Duodenal mucosa (tissue), 2 donors: ENCODE data around the gene IRF8.
"Not testable (repeated sequence)": the region's sequence is repeated elsewhere in the genome, so short reads cannot be mapped to it uniquely, and the experiment has no call there.

Experiments
- H3K27ac ChIP-seq: one replicate; pipeline ENCODE4 v1.7.0; 2013; ENCODE audit warnings: low read depth, low read length
- H3K27me3 ChIP-seq, 2 donors: one replicate each; pipeline ENCODE4 v1.7.0; 2013; ENCODE audit warnings: low read length in 2 of 2, control low read depth in 1 of 2; ENCODE audit not compliant: insufficient read depth in 2 of 2, control insufficient read depth in 1 of 2
- H3K36me3 ChIP-seq, 2 donors: one replicate each; pipeline ENCODE4 v1.7.0; 2013; ENCODE audit warnings: low read length in 2 of 2, control low read depth in 1 of 2; ENCODE audit not compliant: insufficient read depth in 2 of 2, control insufficient read depth in 1 of 2
- H3K4me1 ChIP-seq, 2 donors: one replicate each; pipeline ENCODE4 v1.7.0; 2013; ENCODE audit warnings: low read length in 2 of 2, control low read depth in 1 of 2; ENCODE audit not compliant: insufficient read depth in 2 of 2, control insufficient read depth in 1 of 2
- H3K4me3 ChIP-seq, 2 donors: one replicate each; pipeline ENCODE4 v1.7.0; 2013; ENCODE audit warnings: low read length in 2 of 2, low read depth in 1 of 2
- H3K9ac ChIP-seq, 2 donors: one replicate each; pipeline ENCODE4 v1.7.0; 2013; ENCODE audit warnings: low read length in 2 of 2, low read depth in 1 of 2
- H3K9me3 ChIP-seq, 2 donors: one replicate each; pipeline ENCODE4 v1.7.0; 2013; ENCODE audit warnings: low read length in 2 of 2, control low read depth in 1 of 2; ENCODE audit not compliant: control insufficient read depth in 1 of 2

IRF8 gene

DNA sequence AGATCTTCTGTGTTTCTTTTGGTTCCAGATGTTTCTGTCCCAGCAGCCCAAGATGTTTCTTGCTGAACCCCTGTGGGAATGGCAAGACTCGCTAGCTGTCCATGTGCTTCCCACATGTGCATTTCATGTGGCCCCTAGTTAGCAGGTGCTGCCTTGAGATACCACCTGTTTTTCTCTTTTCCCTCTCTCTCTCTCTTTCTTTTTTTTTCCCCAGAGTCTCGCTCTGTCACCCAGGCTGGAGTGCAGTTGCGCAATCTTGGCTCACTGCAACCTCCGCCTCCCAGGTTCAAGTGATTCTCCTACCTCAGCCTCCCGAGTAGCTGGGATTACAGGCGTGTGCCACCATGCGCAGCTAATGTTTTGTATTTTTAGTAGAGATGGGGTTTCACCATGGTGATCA is 40.4 kb upstream of the IRF8 start:
- not testable (repeated sequence) for H3K27me3 ChIP-seq, H3K4me3 ChIP-seq, H3K9ac ChIP-seq, H3K4me1 ChIP-seq, H3K27ac ChIP-seq, H3K9me3 ChIP-seq, H3K36me3 ChIP-seq

DNA sequence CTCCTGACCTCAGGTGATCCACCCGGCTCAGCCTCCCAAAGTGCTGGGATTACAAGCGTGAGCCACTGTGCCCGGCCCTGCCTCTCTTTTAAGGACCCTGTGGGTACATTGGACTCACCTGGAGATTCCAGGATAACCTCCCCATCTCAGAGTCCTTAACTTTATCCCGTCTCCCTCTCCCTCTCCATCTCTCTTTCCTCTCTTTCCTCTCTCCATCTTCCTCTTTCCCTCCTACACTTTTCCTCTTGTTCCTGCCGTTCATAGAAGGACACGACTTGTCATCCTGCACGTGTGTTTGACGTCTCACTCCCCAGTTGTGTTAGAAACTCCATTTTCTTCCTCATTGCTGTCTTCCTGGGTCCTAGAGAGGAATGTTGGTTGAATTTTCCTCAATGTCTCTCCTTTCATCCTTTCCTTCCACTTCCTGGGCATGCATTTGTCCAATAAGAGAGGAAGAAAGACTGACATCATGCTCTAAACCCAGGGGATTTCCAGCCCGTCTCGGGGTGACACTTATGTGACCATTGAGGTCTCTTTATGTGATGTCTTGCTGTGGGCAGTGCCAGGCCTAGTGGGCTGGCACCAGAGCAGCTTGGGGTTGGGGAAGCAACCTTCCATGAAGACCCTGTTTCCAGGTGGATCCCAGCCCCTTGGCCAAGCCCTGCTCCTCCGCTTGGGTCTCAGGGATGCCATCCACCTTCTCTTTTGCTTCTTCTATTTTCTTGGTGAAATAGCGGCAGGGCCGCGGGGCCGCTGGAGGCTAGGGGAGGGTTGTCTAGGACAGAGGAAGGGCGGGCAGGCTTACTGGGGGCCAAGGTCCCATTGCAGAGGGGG is 39.8 kb upstream of the IRF8 start:
- no peak overlapping the region for H3K4me3 ChIP-seq
- no peak overlapping the region for H3K27ac ChIP-seq
- H3K36me3 ChIP-seq, result no peaks in the 10 kb centered on the region
- no peaks in the 10 kb centered on the region for H3K4me1 ChIP-seq
- no peaks in the 10 kb centered on the region for H3K27me3 ChIP-seq
- H3K9me3 ChIP-seq, result peaks cover 0 to 2% of the 10 kb centered on the region in 2 donors
- H3K9ac ChIP-seq, result no peak overlapping the region

DNA sequence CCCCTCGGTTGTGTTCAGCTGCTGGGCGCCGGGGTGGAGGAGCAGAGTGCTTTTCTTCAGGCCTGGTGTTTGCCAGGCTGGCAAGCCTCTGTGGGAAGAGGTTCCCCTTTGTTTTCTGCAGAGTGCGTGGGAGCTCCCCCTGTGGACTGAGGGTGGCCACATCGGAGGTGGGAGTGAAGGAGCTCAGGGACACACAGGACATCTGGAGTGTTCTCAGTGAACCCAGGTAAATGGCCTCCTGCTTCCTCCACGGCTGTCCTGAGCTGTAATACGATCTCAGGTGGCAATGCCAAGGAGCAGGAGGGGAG is 39.2 kb upstream of the IRF8 start:
- H3K4me1 ChIP-seq, result no peaks in the 10 kb centered on the region
- H3K9me3 ChIP-seq, result peaks cover 0 to 2% of the 10 kb centered on the region in 2 donors
- no peaks in the 10 kb centered on the region for H3K27me3 ChIP-seq
- no peaks in the 10 kb centered on the region for H3K36me3 ChIP-seq
- H3K9ac ChIP-seq, result no peak overlapping the region
- no peak overlapping the region for H3K27ac ChIP-seq
- H3K4me3 ChIP-seq, result no peak overlapping the region

DNA sequence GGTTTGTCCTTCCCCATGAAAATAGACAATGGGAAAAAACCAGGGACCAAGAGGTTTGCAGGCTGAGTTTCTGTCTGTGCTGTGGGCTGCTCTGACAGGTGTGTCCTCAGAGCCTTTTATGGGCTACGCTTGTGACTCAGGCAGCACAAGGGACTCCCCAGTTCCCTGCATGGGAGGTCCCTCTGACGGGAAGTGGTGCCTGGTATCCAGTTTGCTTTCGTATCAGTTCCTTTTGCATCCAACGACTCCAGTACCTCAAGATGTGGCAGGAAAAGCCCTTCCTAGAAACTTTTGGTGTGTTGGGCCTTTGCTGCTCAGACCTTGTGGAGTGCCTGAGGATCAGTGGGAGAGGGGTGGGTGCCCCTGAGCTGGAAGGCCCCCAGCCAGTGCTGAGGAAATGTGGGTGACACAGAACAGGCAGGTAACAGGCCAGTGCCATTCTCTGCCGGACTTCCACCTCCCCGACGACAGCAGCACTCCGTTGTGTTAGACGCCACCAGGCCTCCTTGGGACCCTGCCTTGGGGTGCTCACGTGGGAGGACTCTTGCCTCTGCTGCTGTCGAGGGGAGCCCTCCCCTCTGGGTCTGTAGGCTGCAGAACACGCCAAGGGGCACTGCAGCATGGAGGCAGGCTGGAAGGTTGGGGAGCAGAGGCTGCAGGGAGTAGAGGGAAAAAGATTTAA is 38.4 kb upstream of the IRF8 start:
- H3K9ac ChIP-seq, result no peak overlapping the region
- no peak overlapping the region for H3K27ac ChIP-seq
- H3K27me3 ChIP-seq, result no peaks in the 10 kb centered on the region
- no peak overlapping the region for H3K4me3 ChIP-seq
- H3K4me1 ChIP-seq, result no peaks in the 10 kb centered on the region
- H3K36me3 ChIP-seq, result no peaks in the 10 kb centered on the region
- H3K9me3 ChIP-seq, result no peaks in the 10 kb centered on the region

DNA sequence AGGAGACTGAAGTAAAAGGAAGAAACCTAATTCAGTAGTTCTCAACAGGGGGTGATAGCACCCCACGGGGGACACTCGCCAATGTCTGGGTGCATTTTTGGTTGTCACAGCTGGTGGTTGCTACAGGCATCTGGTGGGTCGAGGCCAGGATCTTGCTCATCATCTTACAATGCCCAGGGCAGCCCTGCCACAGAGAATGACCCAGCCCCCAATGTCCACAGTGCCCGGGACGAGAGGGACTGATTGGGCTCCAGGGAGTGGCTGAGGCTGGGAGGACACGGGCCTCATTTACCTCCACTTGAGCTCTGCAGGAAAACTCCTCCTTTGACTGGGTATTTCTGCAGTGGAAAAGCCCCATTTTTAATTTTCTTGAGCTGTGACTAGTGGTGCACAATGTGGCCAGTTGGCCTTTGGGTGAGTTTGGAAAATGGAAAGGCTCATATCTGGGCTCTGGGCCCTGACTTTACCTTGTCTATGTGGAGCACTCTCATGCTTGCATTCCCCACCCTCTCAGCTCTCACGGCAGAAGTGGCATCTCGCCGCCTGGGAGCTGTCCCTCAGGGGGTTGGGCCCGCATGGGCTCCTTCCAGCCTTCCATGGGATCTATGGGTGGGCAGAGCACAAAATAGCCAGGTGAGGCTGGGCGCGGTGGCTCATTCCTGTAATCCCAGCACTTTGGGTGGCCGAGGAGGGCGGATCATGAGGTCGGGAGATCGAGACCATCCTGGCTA is 37.7 kb upstream of the IRF8 start:
- no peaks in the 10 kb centered on the region for H3K9me3 ChIP-seq
- H3K9ac ChIP-seq, result no peak overlapping the region
- no peaks in the 10 kb centered on the region for H3K4me1 ChIP-seq
- H3K4me3 ChIP-seq, result no peak overlapping the region
- H3K27me3 ChIP-seq, result no peaks in the 10 kb centered on the region
- no peak overlapping the region for H3K27ac ChIP-seq
- no peaks in the 10 kb centered on the region for H3K36me3 ChIP-seq

DNA sequence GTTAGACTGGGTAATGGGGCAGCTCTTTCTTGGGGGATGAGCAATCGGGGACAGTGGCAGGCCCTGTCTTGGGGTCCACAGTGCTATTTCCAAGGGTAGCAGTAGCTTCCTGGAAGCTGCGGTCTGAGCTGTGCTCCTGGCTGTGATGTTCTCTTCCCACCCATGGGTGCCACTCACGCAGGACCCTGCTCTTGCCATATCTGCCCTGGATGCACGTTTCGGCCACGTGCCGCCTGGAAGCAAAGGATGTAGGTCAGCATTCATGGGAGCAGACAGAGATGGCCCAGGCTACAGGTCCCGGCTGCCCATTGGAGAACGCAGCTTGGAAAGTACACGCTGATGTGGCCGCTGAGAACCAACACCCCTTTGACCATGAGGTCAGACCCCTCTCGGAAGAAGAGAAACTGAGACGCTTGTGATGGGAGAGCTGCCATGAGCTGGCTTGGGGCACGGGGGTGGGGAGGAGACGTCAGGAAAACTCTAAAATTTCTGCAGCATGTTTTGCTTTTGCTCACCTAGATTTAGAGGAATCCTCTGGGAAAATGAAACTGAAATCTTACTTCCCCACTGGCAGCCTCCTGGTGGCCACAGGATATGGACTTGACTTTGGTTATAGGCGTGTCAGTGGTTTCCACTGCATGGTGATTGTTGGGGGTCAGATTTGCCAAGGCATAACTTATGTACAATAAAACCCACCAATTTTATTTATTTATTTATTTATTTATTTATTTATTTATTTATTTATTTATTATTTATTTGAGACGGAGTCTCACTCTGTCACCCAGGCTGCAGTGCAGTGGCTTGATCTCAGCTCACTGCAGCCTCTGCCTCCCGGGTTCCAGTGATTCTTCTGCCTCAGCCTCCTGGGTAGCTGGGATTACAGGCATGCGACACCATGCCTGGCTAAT is 36.2 kb upstream of the IRF8 start:
- H3K4me1 ChIP-seq, result no peaks in the 10 kb centered on the region
- H3K9me3 ChIP-seq, result no peaks in the 10 kb centered on the region
- no peaks in the 10 kb centered on the region for H3K36me3 ChIP-seq
- no peak overlapping the region for H3K9ac ChIP-seq
- no peaks in the 10 kb centered on the region for H3K27me3 ChIP-seq
- H3K27ac ChIP-seq, result no peak overlapping the region
- no peak overlapping the region for H3K4me3 ChIP-seq

DNA sequence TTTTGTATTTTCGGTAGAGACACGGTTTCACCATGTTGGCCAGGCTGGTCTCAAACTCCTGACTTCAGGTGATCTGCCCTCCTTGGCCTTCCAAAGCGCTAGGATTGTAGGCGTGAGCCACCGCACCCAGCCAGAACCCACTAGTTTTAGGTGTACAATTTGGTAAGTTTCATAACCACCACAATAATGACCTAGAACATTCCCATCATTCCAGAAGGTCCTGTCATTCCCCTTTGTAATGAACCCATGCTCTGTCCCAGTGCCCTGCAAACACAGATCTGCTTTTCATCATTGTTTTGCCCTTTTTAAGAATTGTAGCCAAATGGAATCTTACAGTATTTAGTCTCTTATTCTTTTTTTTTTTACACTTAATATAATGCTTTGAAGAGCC is 35.6 kb upstream of the IRF8 start:
- Histone ChIP-seq H3K36me3 (no peaks in the 10 kb centered on the region), H3K4me3 (no peak overlapping the region), H3K9ac (no peak overlapping the region), H3K9me3 (no peaks in the 10 kb centered on the region), H3K4me1 (no peaks in the 10 kb centered on the region), H3K27ac (no peak overlapping the region), H3K27me3 (no peaks in the 10 kb centered on the region)

DNA sequence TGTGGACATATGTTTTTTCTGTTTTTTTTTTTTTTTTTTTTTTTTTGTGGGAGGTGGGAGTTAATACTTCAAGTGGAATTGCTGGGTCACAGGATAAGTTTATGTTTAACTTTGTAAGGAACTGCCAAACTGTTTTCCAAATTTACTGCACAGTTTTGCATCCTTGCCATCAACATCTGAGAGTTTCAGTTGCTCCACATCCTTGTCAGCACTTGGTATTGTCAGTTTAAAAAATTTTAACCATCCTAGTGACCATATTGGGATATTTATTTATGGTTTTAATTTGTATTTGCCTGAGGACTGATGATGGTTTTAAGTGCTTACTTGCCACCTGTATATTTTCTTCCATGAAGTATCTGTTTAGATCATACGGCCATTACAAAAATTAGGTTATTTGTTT is 34.0 kb upstream of the IRF8 start:
- no peaks in the 10 kb centered on the region for H3K9me3 ChIP-seq
- H3K27ac ChIP-seq, result no peak overlapping the region

DNA sequence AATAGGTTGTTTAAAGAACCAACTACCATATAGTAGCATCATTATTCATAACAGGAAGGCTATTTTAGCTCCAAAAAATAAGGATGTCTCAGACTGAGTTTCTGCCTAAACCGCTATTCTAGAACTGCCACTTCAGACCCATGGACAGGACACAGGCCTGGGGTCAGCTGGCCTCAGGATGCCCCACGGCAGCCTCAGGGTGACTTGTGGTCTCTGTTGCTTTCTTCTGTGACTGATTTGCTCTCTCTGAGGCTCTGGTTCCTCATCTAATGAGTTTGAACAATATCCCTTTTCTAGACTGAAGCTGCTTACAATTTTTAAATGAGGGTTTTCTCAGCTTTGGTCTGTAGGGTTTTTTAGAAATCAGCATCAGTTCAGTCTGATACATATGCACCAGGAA is 31.8 kb upstream of the IRF8 start:
- H3K4me3 ChIP-seq, result no peak overlapping the region
- H3K9ac ChIP-seq, result no peak overlapping the region
- H3K9me3 ChIP-seq, result no peaks in the 10 kb centered on the region
- no peaks in the 10 kb centered on the region for H3K27me3 ChIP-seq
- no peaks in the 10 kb centered on the region for H3K36me3 ChIP-seq
- H3K4me1 ChIP-seq, result peaks cover 8 to 11% of the 10 kb centered on the region in 2 donors
- no peak overlapping the region for H3K27ac ChIP-seq

More for the DNA sequence above, 34.0 kb upstream of the IRF8 start:
- Histone ChIP-seq H3K27me3 (no peaks in the 10 kb centered on the region), H3K36me3 (no peaks in the 10 kb centered on the region), H3K9ac (no peak overlapping the region), H3K4me3 (no peak overlapping the region), H3K4me1 (peaks cover 0 to 5% of the 10 kb centered on the region in 2 donors)
